OCI-LY7 (cell line): ENCODE results near the gene ALG9.

Experiments used
- EZH2phosphoT487 ChIP-seq: fragments of 200-600 bp; sonication (generic); IDR thresholded peaks from 2 replicates; pipeline ENCODE4 v1.6.1; 2018; ENCODE audit warnings: low read depth, borderline replicate concordance, mild to moderate bottlenecking, mixed run types, antibody characterized with exemption, low read length, moderate library complexity, mixed read lengths
- TF ChIP-seq, protein P1 (sequence below): fragments of 200-600 bp; sonication (generic); conservative IDR thresholded peaks from 2 replicates; pipeline ENCODE4 v1.5.1; 2014; ENCODE audit warnings: mild to moderate bottlenecking, antibody characterized with exemption, low read length, moderate library complexity, mixed read lengths

GRCh38 chr11:111737444-111738210 is 133.8 kb downstream of the ALG9 start:
- TF ChIP-seq, protein P1, sequence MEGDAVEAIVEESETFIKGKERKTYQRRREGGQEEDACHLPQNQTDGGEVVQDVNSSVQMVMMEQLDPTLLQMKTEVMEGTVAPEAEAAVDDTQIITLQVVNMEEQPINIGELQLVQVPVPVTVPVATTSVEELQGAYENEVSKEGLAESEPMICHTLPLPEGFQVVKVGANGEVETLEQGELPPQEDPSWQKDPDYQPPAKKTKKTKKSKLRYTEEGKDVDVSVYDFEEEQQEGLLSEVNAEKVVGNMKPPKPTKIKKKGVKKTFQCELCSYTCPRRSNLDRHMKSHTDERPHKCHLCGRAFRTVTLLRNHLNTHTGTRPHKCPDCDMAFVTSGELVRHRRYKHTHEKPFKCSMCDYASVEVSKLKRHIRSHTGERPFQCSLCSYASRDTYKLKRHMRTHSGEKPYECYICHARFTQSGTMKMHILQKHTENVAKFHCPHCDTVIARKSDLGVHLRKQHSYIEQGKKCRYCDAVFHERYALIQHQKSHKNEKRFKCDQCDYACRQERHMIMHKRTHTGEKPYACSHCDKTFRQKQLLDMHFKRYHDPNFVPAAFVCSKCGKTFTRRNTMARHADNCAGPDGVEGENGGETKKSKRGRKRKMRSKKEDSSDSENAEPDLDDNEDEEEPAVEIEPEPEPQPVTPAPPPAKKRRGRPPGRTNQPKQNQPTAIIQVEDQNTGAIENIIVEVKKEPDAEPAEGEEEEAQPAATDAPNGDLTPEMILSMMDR, result no peak
- TF ChIP-seq EZH2phosphoT487, result no peak
